Right ventricle myocardium superior (tissue), 1 donor: ENCODE data around the gene ITGA1. TPM values are rescaled to one million over a fixed set of nuclear protein-coding genes. Genes with fewer than 3 reads are reported as not detected.
A peak's percentile ranks its signal among the peaks of the same experiment; 100 is the strongest.
"Not testable (repeated sequence)": the region's sequence is repeated elsewhere in the genome, so short reads cannot be mapped to it uniquely, and the experiment has no call there.

ENCODE experiments used
- ATAC-seq: fragments of 200-7000 bp; cut with Tn5 transposase; one replicate; pipeline ENCODE4 v1.9.1; 2020; ENCODE audit warnings: mild to moderate bottlenecking; ENCODE audit not compliant: poor library complexity
- DNase-seq: peaks from one replicate; pipeline ENCODE4 v3.0.0-alpha.2; 2020
- intact Hi-C: fragments of 100-400 bp; cut with DNase I; formaldehyde crosslinking; loops from one replicate; pipeline ENCODE4 v1.11.2; 2022
- total RNA-seq: library from RNA; stranded (reverse); fragmentation: NEBNext Ultra II Directional; extraction: Animal tissue kit (Norgen Biotek cat#: 25700); gene quantifications from one replicate; pipeline ENCODE4 v1.2.1, GENCODE V29; 2021
- donor health status: DM: no; HTN: yes; CAD: no; lungs with severe emphysema.

The ITGA1 gene
- total RNA-seq, 1 donor from 2014 or later = 23.6 TPM

GRCh38 chr5:52842111-52842510, 54.4 kb downstream of the ITGA1 start:
- intact Hi-C loops = loop anchor here (10.0 kb wide), 1 partner anchor 47 kb away; no protein-coding TSS in a partner anchor
- ATAC-seq (no peak), DNase-seq (no peak)

- intact Hi-C loops = loop anchor here (10.0 kb wide), 1 partner anchor 50 kb away; no protein-coding TSS in a partner anchor
- DNase-seq (no peak), ATAC-seq (no peak)
Measured at GRCh38 chr5:52844885-52845284, 57.2 kb downstream of the ITGA1 start.

- intact Hi-C loops = loop anchor here (10.0 kb wide), 1 partner anchor 52 kb away; no protein-coding TSS in a partner anchor
- DNase-seq (no peak), ATAC-seq (no peak)
Measured at GRCh38 chr5:52846182-52846842, 58.6 kb downstream of the ITGA1 start.

- intact Hi-C loops = loop anchor here (10.0 kb wide), 1 partner anchor 54 kb away; no protein-coding TSS in a partner anchor
- not testable (repeated sequence) for ATAC-seq, DNase-seq
Measured at GRCh38 chr5:52848688-52849087, 61.0 kb downstream of the ITGA1 start.

- no peak for DNase-seq
- ATAC-seq = no peak
- intact Hi-C loops = loop anchor here (10.0 kb wide), 1 partner anchor 55 kb away; no protein-coding TSS in a partner anchor
Measured at GRCh38 chr5:52849544-52849943, 61.8 kb downstream of the ITGA1 start.

GRCh38 chr5:52853650-52854049, 65.9 kb downstream of the ITGA1 start:
- intact Hi-C loops = no loop called here
- no peak for DNase-seq
- no peak for ATAC-seq

- intact Hi-C loops = no loop called here
- no peak for ATAC-seq
- no peak for DNase-seq
Measured at GRCh38 chr5:52854301-52854700, 66.6 kb downstream of the ITGA1 start.

GRCh38 chr5:52854949-52855348, 67.2 kb downstream of the ITGA1 start:
- DNase-seq (no peak), ATAC-seq (no peak)
- intact Hi-C loops = no loop called here

GRCh38 chr5:52856564-52856963, 68.8 kb downstream of the ITGA1 start:
- ATAC-seq = no peak
- intact Hi-C loops = no loop called here
- no peak for DNase-seq

- no peak for ATAC-seq
- intact Hi-C loops = no loop called here
- DNase-seq = no peak
Measured at GRCh38 chr5:52859628-52860027, 71.9 kb downstream of the ITGA1 start.

- intact Hi-C loops = no loop called here
- no peak for DNase-seq
Measured at GRCh38 chr5:52861368-52861767, 73.7 kb downstream of the ITGA1 start.

GRCh38 chr5:52863715-52864290, 76.1 kb downstream of the ITGA1 start:
- DNase-seq = no peak
- no peak for ATAC-seq
- intact Hi-C loops = no loop called here

More at GRCh38 chr5:52861368-52861767, 73.7 kb downstream of the ITGA1 start:
- ATAC-seq = no peak

GRCh38 chr5:52864371-52864770, 76.7 kb downstream of the ITGA1 start:
- DNase-seq = no peak
- intact Hi-C loops = no loop called here

GRCh38 chr5:52864884-52865283, 77.2 kb downstream of the ITGA1 start:
- ATAC-seq (no peak), DNase-seq (no peak)
- intact Hi-C loops = no loop called here

More at GRCh38 chr5:52864371-52864770, 76.7 kb downstream of the ITGA1 start:
- peak; percentile 39 for ATAC-seq

GRCh38 chr5:52865991-52866390, 78.3 kb downstream of the ITGA1 start:
- intact Hi-C loops, ATAC-seq: not testable (repeated sequence)

GRCh38 chr5:52867809-52868208, 80.1 kb downstream of the ITGA1 start:
- ATAC-seq (no peak), DNase-seq (no peak)
- intact Hi-C loops = no loop called here

More at GRCh38 chr5:52865991-52866390, 78.3 kb downstream of the ITGA1 start:
- not testable (repeated sequence) for DNase-seq

GRCh38 chr5:52868417-52868816, 80.7 kb downstream of the ITGA1 start:
- no peak for ATAC-seq
- intact Hi-C loops = no loop called here

GRCh38 chr5:52869391-52869790, 81.7 kb downstream of the ITGA1 start:
- DNase-seq (no peak), ATAC-seq (no peak)
- intact Hi-C loops = no loop called here

More at GRCh38 chr5:52868417-52868816, 80.7 kb downstream of the ITGA1 start:
- no peak for DNase-seq

- intact Hi-C loops = no loop called here
- DNase-seq = no peak
- peak; percentile 29 for ATAC-seq
Measured at GRCh38 chr5:52870448-52870847, 82.7 kb downstream of the ITGA1 start.

GRCh38 chr5:52875827-52876226, 88.1 kb downstream of the ITGA1 start:
- intact Hi-C loops = no loop called here
- DNase-seq = no peak
- ATAC-seq = no peak
